Stimulated activated CD4-positive, alpha-beta T cell treated with anti-CD3 and anti-CD28 coated beads, Interleukin-1b, Interleukin-23, amount 100 ng/mL, for 4 hours (primary cell): ENCODE results near the gene IL11.

Source experiments
- DNase-seq, 2 donors: peaks; one replicate each; pipeline ENCODE4 v3.0.0-alpha.2; 2020; ENCODE audit warnings: low read depth in 2 of 2

IL11 gene

GRCh38 chr19:55325172-55325571, 45.1 kb downstream of the IL11 start, which contains the start of gene TMEM150B:
Gene TMEM150B, minus strand, starts transcription at chr19:55325341. Its CDS starts 4,305 bp downstream, at chr19:55321036.
- no peak for DNase-seq

GRCh38 chr19:55324662-55325061, 45.6 kb downstream of the IL11 start:
- DNase-seq: no peak

GRCh38 chr19:55322204-55322885, 47.9 kb downstream of the IL11 start:
- DNase-seq: no peak

GRCh38 chr19:55321466-55322137, 48.7 kb downstream of the IL11 start:
- no peak for DNase-seq

GRCh38 chr19:55320844-55321419, 49.3 kb downstream of the IL11 start:
- no peak for DNase-seq

- DNase-seq: no peak
Observed at GRCh38 chr19:55319785-55320184, 50.5 kb downstream of the IL11 start.

- DNase-seq: no peak
Observed at GRCh38 chr19:55316646-55317045, 53.6 kb downstream of the IL11 start.

GRCh38 chr19:55315956-55316525, 54.2 kb downstream of the IL11 start:
- no peak for DNase-seq

- no peak for DNase-seq
Observed at GRCh38 chr19:55314396-55314795, 55.9 kb downstream of the IL11 start.
